NCI-H446 (cell line): ENCODE results near the gene NEK10.

Source experiments
- DNase-seq, 2 experiments: peaks; one replicate each; lab custom pipeline; 2025; lab: John Stamatoyannopoulos, UW

Gene NEK10

GRCh38 chr3:27105904-27106303 lies 263.3 kb downstream of the NEK10 start:
- no peak for DNase-seq

- no peak for DNase-seq
These were observed 272.0 kb downstream of the NEK10 start for GRCh38 chr3:27097182-27097581.

GRCh38 chr3:27095553-27096222 lies 273.5 kb downstream of the NEK10 start:
- no peak for DNase-seq

GRCh38 chr3:27094721-27095120 lies 274.5 kb downstream of the NEK10 start:
- no peak for DNase-seq

GRCh38 chr3:27093771-27094170 lies 275.4 kb downstream of the NEK10 start:
- no peak for DNase-seq

GRCh38 chr3:27090275-27091041 lies 278.7 kb downstream of the NEK10 start:
- no peak for DNase-seq

- no peak for DNase-seq
These were observed 279.5 kb downstream of the NEK10 start for GRCh38 chr3:27089645-27090044.

- DNase-seq = no peak
These were observed 280.1 kb downstream of the NEK10 start for GRCh38 chr3:27089068-27089467.

GRCh38 chr3:27085829-27086730 lies 283.1 kb downstream of the NEK10 start:
- no peak for DNase-seq

- no peak for DNase-seq
These were observed 287.1 kb downstream of the NEK10 start for GRCh38 chr3:27081992-27082607.

- DNase-seq = no peak
These were observed 287.6 kb downstream of the NEK10 start for GRCh38 chr3:27081566-27081965.

- no peak for DNase-seq
These were observed 289.0 kb downstream of the NEK10 start for GRCh38 chr3:27080258-27080525.

GRCh38 chr3:27079427-27080257 lies 289.5 kb downstream of the NEK10 start:
- DNase-seq = peak in 1 of 2 experiments; percentile 54

GRCh38 chr3:27078246-27078913 lies 290.8 kb downstream of the NEK10 start:
- DNase-seq = no peak

GRCh38 chr3:27076815-27077630 lies 292.2 kb downstream of the NEK10 start:
- peak in 1 of 2 experiments; percentile 12 for DNase-seq

GRCh38 chr3:27074914-27075313 lies 294.3 kb downstream of the NEK10 start:
- DNase-seq = no peak

GRCh38 chr3:27073912-27074311 lies 295.3 kb downstream of the NEK10 start:
- DNase-seq = no peak

GRCh38 chr3:27072810-27073651 lies 296.2 kb downstream of the NEK10 start:
- DNase-seq = no peak

GRCh38 chr3:27060336-27060735 lies 308.8 kb downstream of the NEK10 start:
- no peak for DNase-seq
